Suprapubic skin (tissue), 4 donors: ENCODE results near the gene SHQ1.

Experiments used
- CTCF ChIP-seq, 2 donors: fragments of 200-600 bp in 1 of 2; fragments of 450-650 bp in 1 of 2; sonication (generic) in 1 of 2; IDR thresholded peaks; one replicate each; pipeline ENCODE4 v1.5.1; 2016 to 2019; ENCODE audit warnings: antibody characterized with exemption in 2 of 2, mild to moderate bottlenecking in 1 of 2, moderate library complexity in 1 of 2
- EP300 ChIP-seq: sonication (generic); formaldehyde crosslinking; IDR thresholded peaks from one replicate; pipeline ENCODE4 v1.6.1; 2017; ENCODE audit warnings: antibody characterized with exemption
- POLR2AphosphoS5 ChIP-seq, 3 donors: sonication (generic); formaldehyde crosslinking; IDR thresholded peaks; one replicate each; pipeline ENCODE4 v1.6.1; 2017; ENCODE audit warnings: antibody characterized with exemption in 3 of 3

- TF ChIP-seq CTCF (IDR thresholded peaks at IDR 0.05), result no peak
- no peak for TF ChIP-seq EP300
- TF ChIP-seq POLR2AphosphoS5 (IDR thresholded peaks at IDR 0.05), result no peak
These were observed 41.3 kb upstream of the SHQ1 start for GRCh38 chr3:72889310-72890165.
